ENCODE data around the gene AGER. TPM values are rescaled to one million over a fixed set of nuclear protein-coding genes. Genes with fewer than 3 reads are reported as not detected.
"Not testable (repeated sequence)": the region's sequence is repeated elsewhere in the genome, so short reads cannot be mapped to it uniquely, and the experiment has no call there.

Gene AGER
- total RNA-seq, 1 donor from 2014 or later: 20.2 TPM

DNA sequence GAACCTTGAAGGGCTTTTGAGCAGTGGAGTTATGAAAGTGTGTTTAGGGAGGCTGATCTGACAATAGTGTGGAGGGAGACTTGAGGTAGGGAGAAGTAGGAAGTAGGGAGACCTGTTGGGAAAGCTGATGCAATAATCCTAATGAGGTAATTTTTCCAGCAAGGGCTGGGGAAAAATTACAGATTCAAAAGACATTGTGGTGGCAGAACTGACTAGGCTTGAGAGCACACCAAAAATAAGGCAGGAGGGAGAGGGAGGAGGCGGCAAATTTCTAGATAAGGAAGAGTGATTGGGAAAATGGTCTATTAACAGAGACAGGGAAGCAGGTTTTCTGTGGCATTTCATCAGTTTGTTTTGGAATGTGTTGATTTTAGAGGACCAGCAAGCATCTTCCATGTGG is 37.8 kb downstream of the AGER start:
- Mint-ChIP-seq H3K4me1 (ENCODE audit: low read depth) (peaks cover 24% of the 10 kb centered on the region), H3K27ac (no peak overlapping the region), H3K4me3 (no peak overlapping the region), H3K27me3 (ENCODE audit: insufficient read depth) (peaks cover 46% of the 10 kb centered on the region), H3K36me3 (ENCODE audit: low read depth) (peaks cover 3% of the 10 kb centered on the region), H3K9me3 (no peaks in the 10 kb centered on the region)
- no peak for DNase-seq (ENCODE audit: low spot score)
- intact Hi-C loops (cut with micrococcal nuclease): no loop called here

DNA sequence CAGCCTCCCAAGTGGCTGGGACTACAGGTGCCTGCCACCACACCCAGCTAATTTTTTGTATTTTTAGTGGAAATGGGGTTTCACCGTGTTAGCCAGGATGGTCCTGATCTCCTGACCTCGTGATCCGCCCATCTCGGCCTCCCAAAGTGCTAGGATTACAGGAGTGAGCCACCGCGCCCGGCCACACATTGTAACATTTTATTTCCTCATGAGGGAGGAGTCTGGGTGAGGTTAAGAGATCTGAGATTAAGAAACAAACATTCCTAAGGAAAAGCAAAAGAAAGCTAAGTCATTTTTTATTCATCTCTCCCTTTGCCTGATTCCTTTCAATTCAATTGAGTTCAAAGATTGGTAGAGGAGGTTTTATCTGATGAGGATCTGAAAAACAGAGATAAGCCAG is 39.8 kb downstream of the AGER start:
- peaks cover 37% of the 10 kb centered on the region for H3K27me3 Mint-ChIP-seq (ENCODE audit: insufficient read depth)
- intact Hi-C loops (cut with micrococcal nuclease); H3K27ac Mint-ChIP-seq; H3K4me3 Mint-ChIP-seq; H3K9me3 Mint-ChIP-seq; H3K36me3 Mint-ChIP-seq (ENCODE audit: low read depth); DNase-seq (ENCODE audit: low spot score): not testable (repeated sequence)
- H3K4me1 Mint-ChIP-seq (ENCODE audit: low read depth): peaks cover 17% of the 10 kb centered on the region

DNA sequence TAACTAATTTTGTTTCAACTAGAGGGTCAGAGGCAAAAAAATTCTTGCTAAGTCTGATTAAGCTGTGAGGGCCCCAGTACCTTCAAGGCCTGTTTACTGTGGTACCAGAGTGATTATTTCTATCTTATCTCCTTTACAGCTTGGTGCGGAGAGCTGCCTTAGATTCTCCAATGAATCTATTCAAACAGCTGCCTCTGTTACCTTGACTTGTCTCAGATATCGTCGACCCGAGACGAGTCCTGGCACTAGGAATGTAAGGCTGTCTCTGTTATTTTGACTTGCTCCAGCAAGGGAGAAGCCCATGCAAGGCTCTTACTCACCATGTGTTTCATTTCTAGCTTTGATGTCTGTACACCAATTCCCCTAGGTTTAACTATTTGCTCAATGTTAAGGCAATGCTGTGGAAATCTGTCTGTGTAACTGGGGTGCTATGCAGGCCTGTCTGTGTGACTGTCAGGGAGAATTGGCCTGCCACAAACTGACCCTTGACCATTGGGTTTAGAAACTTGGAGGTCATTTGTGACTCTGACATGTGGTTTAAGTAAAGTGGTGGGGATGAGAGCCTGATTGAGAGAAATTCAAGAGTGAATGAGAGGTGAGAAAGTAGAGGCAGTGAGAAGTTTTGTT is 43.5 kb downstream of the AGER start:
- no peaks in the 10 kb centered on the region for H3K9me3 Mint-ChIP-seq
- H3K4me3 Mint-ChIP-seq: no peak overlapping the region
- no peak for DNase-seq (ENCODE audit: low spot score)
- intact Hi-C loops (cut with micrococcal nuclease): no loop called here
- H3K27ac Mint-ChIP-seq: no peak overlapping the region
- H3K27me3 Mint-ChIP-seq (ENCODE audit: insufficient read depth): peaks cover 19% of the 10 kb centered on the region
- no peaks in the 10 kb centered on the region for H3K36me3 Mint-ChIP-seq (ENCODE audit: low read depth)
- no peaks in the 10 kb centered on the region for H3K4me1 Mint-ChIP-seq (ENCODE audit: low read depth)

DNA sequence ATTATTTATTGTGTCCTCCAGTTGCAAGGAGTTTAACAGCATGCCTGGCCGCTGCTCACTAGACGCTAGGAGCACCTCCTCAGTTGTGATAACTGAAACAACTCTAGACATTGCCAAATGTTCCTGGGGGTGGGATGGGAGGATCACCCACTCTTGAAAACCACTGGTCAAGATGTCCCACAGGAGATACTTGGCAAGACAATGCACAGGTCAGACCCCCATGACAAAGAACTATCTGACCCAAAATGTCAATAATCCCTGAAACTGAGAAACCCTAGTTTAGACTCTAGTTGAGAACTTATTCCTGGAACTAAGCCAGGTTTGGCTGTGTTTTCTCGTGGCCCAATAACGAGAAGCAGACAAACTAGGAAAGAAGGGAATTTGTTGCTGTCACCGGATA is 44.5 kb downstream of the AGER start:
- Mint-ChIP-seq H3K36me3 (ENCODE audit: low read depth) (no peaks in the 10 kb centered on the region), H3K27ac (no peak overlapping the region), H3K4me1 (ENCODE audit: low read depth) (no peaks in the 10 kb centered on the region), H3K9me3 (no peaks in the 10 kb centered on the region), H3K27me3 (ENCODE audit: insufficient read depth) (peaks cover 26% of the 10 kb centered on the region), H3K4me3 (no peak overlapping the region)
- no peak for DNase-seq (ENCODE audit: low spot score)
- intact Hi-C loops (cut with micrococcal nuclease): no loop called here

DNA sequence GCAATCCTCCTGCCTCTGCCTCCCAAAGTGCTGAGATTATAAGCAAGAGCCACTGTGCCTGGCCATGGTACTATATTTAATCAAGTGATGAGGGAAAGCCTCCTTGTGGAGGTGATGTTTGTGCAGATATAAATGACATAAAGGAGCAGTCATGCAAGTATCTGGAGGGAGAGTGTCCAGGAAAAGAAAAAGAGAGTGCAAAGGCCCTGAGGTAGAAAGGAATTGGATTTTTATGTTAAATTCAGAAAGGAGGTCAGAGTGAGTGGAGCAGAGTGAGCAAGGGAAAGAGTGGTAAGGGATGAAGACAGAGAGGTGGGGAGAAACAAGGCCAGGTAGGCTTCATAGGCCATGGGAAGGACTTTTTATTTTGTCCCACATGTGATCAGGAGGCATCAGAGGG is 46.6 kb downstream of the AGER start:
- Mint-ChIP-seq H3K9me3 (no peaks in the 10 kb centered on the region), H3K4me3 (no peak overlapping the region), H3K27ac (no peak overlapping the region), H3K4me1 (ENCODE audit: low read depth) (no peaks in the 10 kb centered on the region), H3K27me3 (ENCODE audit: insufficient read depth) (peaks cover 24% of the 10 kb centered on the region), H3K36me3 (ENCODE audit: low read depth) (no peaks in the 10 kb centered on the region)
- DNase-seq (ENCODE audit: low spot score): no peak
- intact Hi-C loops (cut with micrococcal nuclease): no loop called here

DNA sequence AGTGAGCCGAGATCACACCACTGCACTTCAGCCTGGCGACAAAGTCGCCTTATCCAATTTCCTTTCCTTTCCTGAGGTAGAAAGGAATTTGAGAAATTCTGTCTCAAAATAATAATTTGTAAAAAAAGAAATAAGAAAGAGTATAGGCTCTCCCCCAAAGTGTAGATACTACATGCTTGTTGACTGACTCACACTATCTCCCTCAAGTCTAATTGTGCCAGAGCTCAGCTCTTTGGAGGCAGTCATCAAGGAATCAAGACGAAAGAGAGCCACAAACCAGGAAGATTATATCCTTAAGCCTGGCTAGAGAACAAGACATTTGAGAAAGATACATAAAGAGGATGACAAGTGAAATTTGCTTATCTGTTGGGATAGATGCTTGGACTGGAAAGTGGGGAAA is 50.3 kb downstream of the AGER start:
- Mint-ChIP-seq H3K9me3 (no peaks in the 10 kb centered on the region), H3K27ac (no peak overlapping the region), H3K4me1 (ENCODE audit: low read depth) (peaks cover 17% of the 10 kb centered on the region), H3K4me3 (no peak overlapping the region), H3K27me3 (ENCODE audit: insufficient read depth) (peaks cover 21% of the 10 kb centered on the region), H3K36me3 (ENCODE audit: low read depth) (no peaks in the 10 kb centered on the region)
- DNase-seq (ENCODE audit: low spot score): no peak
- intact Hi-C loops (cut with micrococcal nuclease): no loop called here

DNA sequence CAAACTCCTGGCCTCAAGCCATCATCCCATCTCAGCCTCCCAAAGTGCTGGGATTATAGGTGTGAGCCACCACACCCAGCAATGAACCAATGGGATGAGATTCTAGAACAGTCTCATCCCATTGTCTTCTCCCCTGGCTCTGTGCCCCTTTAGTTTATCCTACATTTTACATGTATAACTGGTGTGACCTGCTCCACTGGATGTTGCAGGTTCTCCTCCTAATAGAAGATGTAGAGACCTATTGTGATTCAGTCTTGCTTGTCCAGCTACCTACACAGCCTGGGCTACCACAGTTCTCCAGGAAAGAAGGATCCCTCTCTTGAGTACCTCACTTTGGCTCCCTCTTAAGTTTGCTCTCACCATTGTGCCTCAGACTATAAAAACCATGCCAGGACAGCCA is 51.9 kb downstream of the AGER start:
- peaks cover 30% of the 10 kb centered on the region for H3K4me1 Mint-ChIP-seq (ENCODE audit: low read depth)
- no peak overlapping the region for H3K27ac Mint-ChIP-seq
- no peak for DNase-seq (ENCODE audit: low spot score)
- H3K27me3 Mint-ChIP-seq (ENCODE audit: insufficient read depth): peaks cover 21% of the 10 kb centered on the region
- H3K36me3 Mint-ChIP-seq (ENCODE audit: low read depth): peaks cover 4% of the 10 kb centered on the region
- peak overlapping the region; percentile 37 for H3K4me3 Mint-ChIP-seq
- H3K9me3 Mint-ChIP-seq: no peaks in the 10 kb centered on the region
- intact Hi-C loops (cut with micrococcal nuclease): no loop called here

DNA sequence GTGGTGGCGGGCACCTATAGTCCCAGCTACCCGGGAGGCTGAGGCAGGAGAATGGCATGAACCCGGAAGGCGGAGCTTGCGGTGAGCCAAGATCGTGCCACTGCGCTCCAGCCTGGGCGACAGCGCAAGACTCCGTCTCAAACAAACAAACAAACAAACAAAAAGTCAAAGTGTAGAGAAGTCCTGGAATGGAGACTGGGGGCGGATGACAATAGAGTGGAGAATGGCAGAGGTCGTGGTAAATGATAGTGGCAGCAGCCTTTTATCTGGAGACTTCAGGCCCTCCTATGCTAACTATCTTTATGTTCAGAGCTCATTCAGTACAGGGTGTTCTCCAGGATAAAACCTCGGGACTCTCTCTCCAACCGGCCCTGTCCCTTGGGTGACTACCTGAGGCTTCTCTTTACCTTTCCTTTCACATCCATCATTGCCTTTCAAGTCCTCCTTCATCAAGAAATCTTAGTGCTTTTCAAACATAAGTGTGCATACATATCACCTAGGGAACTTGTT is 52.6 kb downstream of the AGER start:
- no peaks in the 10 kb centered on the region for H3K9me3 Mint-ChIP-seq
- peak overlapping the region; percentile 29 for H3K27ac Mint-ChIP-seq
- DNase-seq (ENCODE audit: low spot score): no peak
- intact Hi-C loops (cut with micrococcal nuclease): no loop called here
- peaks cover 37% of the 10 kb centered on the region for H3K4me1 Mint-ChIP-seq (ENCODE audit: low read depth)
- peaks cover 10% of the 10 kb centered on the region for H3K36me3 Mint-ChIP-seq (ENCODE audit: low read depth)
- H3K27me3 Mint-ChIP-seq (ENCODE audit: insufficient read depth): peaks cover 19% of the 10 kb centered on the region
- peak overlapping the region; percentile 52 for H3K4me3 Mint-ChIP-seq

Other genes starting within 250 kb of the AGER start
- gene CFB, start 238.2 kb downstream of the AGER start, total RNA-seq: 0.21 TPM in 1 of 2 replicates, not detected in the other
- gene NELFE, start 225.3 kb downstream of the AGER start, total RNA-seq: 92.3 and 97.7 TPM in 2 replicates
- gene SKIC2, start 225.1 kb downstream of the AGER start, total RNA-seq: 85.8 and 101 TPM in 2 replicates
- gene DXO, start 212.1 kb downstream of the AGER start, total RNA-seq: 14.1 and 15.2 TPM in 2 replicates
- gene C4A, start 202.2 kb downstream of the AGER start, total RNA-seq: 4.0 and 4.1 TPM in 2 replicates
- 4.1 and 4.7 TPM in 2 replicates for gene C4B, start 169.5 kb downstream of the AGER start, total RNA-seq
- 0.34 and 0.36 TPM in 2 replicates for gene CYP21A2, start 145.8 kb downstream of the AGER start, total RNA-seq
- gene TNXB, start 74.9 kb downstream of the AGER start, total RNA-seq: 2.0 and 4.4 TPM in 2 replicates
- gene ATF6B, start 56.0 kb downstream of the AGER start, total RNA-seq: 80.1 and 97.6 TPM in 2 replicates
- 4.8 and 6.0 TPM in 2 replicates for gene FKBPL, start 54.0 kb downstream of the AGER start, total RNA-seq
- 0.24 and 0.57 TPM in 2 replicates for gene PRRT1, start 32.3 kb downstream of the AGER start, total RNA-seq
- 12.4 and 17.1 TPM in 2 replicates for gene PPT2, start 30.1 kb downstream of the AGER start, total RNA-seq
- gene EGFL8, start 19.7 kb downstream of the AGER start, total RNA-seq: 8.3 and 9.1 TPM in 2 replicates
- gene AGPAT1, start 8.2 kb downstream of the AGER start, total RNA-seq: 34.5 and 35.6 TPM in 2 replicates
- gene RNF5, start 5.8 kb downstream of the AGER start, total RNA-seq: 58.1 and 60.4 TPM in 2 replicates
- 91.9 and 94.0 TPM in 2 replicates for gene PBX2, start 5.9 kb upstream of the AGER start, total RNA-seq
- 82.5 and 84.7 TPM in 2 replicates for gene GPSM3, start 8.4 kb upstream of the AGER start, total RNA-seq
- 0.66 and 0.73 TPM in 2 replicates for gene NOTCH4, start 39.8 kb upstream of the AGER start, total RNA-seq
- gene TSBP1, start 187.7 kb upstream of the AGER start, total RNA-seq: not detected in 2 replicates
- not detected in 2 replicates for gene BTNL2, start 222.9 kb upstream of the AGER start, total RNA-seq

Measured in activated T-helper 1 cell treated with anti-CD3 and anti-CD28 coated beads, Interleukin-12 subunit alpha, Interleukin-12 subunit beta, Interleukin-2, Interleukin-4 antibody, amounts not matched to agents 30 ng/mL and 10 ng/mL and 1 ng/mL, durations not matched to agents 14 hours and 24 hours and 36 hours (primary cell).